Fibroblast of skin of left biceps (primary cell): ENCODE data around the gene MAGEA6.
"Not testable (repeated sequence)": the region's sequence is repeated elsewhere in the genome, so short reads cannot be mapped to it uniquely, and the experiment has no call there.

Experiments used
- DNase-seq, 2 experiments: peaks; one replicate each; pipeline ENCODE4 v3.0.0-alpha.2; 2013; ENCODE audit warnings: low read depth in 2 of 2

Gene MAGEA6

GRCh38 chrX:152734143-152734858 is 35.2 kb downstream of the MAGEA6 start:
- DNase-seq = not testable (repeated sequence)

- DNase-seq = no peak
Measured at GRCh38 chrX:152733261-152733975, 36.1 kb downstream of the MAGEA6 start, which contains the start of the genes CSAG1 and MAGEA12. Gene CSAG1, minus strand, starts transcription at chrX:152733721. Its CDS starts 1,261 bp downstream, at chrX:152732460. Gene MAGEA12, plus strand, starts transcription at chrX:152733757. Its CDS starts 2,405 bp downstream, at chrX:152736162.

GRCh38 chrX:152725409-152725808 is 44.1 kb downstream of the MAGEA6 start:
- DNase-seq = no peak
